Heart right ventricle (tissue), 16 donors: Measurements from ENCODE around the gene DRD1. TPM values are rescaled to one million over a fixed set of nuclear protein-coding genes. Genes with fewer than 3 reads are reported as not detected.
"Not testable (repeated sequence)": the region's sequence is repeated elsewhere in the genome, so short reads cannot be mapped to it uniquely, and the experiment has no call there.

Experiments
- ATAC-seq, 8 donors: fragments of 200-7000 bp; cut with Tn5 transposase; one replicate each; pipeline ENCODE4 v1.9.1; 2020; ENCODE audit warnings: mild to moderate bottlenecking in 8 of 8, moderate library complexity in 8 of 8, moderate number of reproducible peaks in 1 of 8
- DNase-seq, 2 donors: peaks; one replicate each; pipeline ENCODE4 v3.0.0-alpha.2; 2020
- H3K27ac ChIP-seq, 10 donors: fragments of 200-600 bp; sonication (generic) in 2 of 10; one replicate each; pipeline versions ENCODE4 v1.5.0 to v1.8.0; 2020 to 2022; ENCODE audit warnings: mild to moderate bottlenecking in 3 of 10
- H3K27me3 ChIP-seq, 7 donors: fragments of 200-600 bp; one replicate each; pipeline ENCODE4 v1.8.0; 2021 to 2022; ENCODE audit warnings: mild to moderate bottlenecking in 2 of 7
- H3K36me3 ChIP-seq, 9 donors: fragments of 200-600 bp; sonication (generic) in 1 of 9; one replicate each; pipeline versions ENCODE4 v1.5.0 to v1.8.0; 2020 to 2022; ENCODE audit warnings: mild to moderate bottlenecking in 2 of 9
- H3K4me1 ChIP-seq, 9 donors: fragments of 200-600 bp; sonication (generic) in 1 of 9; one replicate each; pipeline versions ENCODE4 v1.5.0 to v1.8.0; 2020 to 2022; ENCODE audit warnings: mild to moderate bottlenecking in 4 of 9
- H3K4me3 ChIP-seq, 10 donors: fragments of 200-600 bp; sonication (generic) in 2 of 10; one replicate each; pipeline versions ENCODE4 v1.5.0 to v1.8.0; 2020 to 2022; ENCODE audit warnings: mild to moderate bottlenecking in 7 of 10, moderate library complexity in 2 of 10
- H3K9me3 ChIP-seq, 11 donors: fragments of 200-600 bp in 10 of 11; sonication (generic) in 2 of 11; one replicate each; pipeline versions ENCODE4 v1.5.0 to v1.8.0; 2013 to 2022; ENCODE audit warnings: mild to moderate bottlenecking in 2 of 11, control low read depth in 1 of 11, moderate library complexity in 1 of 11
- CTCF ChIP-seq, 9 donors: fragments of 200-600 bp; sonication (generic) in 2 of 9; IDR thresholded peaks; one replicate each; pipeline versions ENCODE4 v1.5.0 to v1.8.0; 2021 to 2022; ENCODE audit warnings: antibody characterized with exemption in 9 of 9, mild to moderate bottlenecking in 5 of 9, moderate library complexity in 1 of 9
- WGBS, 2 donors: extraction: QIAGEN DNeasy Blood & Tissue Kit; methylation state at CpG; one replicate each; pipeline ENCODE4 v1.1.7; 2013; ENCODE audit warnings: inconsistent platforms in 1 of 2; 5-methylcytosine and 5-hydroxymethylcytosine counted together
- intact Hi-C, 10 donors: fragments of 100-400 bp; cut with DNase I; formaldehyde crosslinking; loops; one replicate each; pipeline versions ENCODE4 v1.11.1 to v1.14.2; 2022
- polyA plus RNA-seq, 2 donors: library from polyadenylated mRNA; stranded (reverse); fragments of 200-250 nt; gene quantifications; one replicate each; pipeline ENCODE4 v1.2.3, GENCODE V29; 2013
- total RNA-seq, 10 donors: library from RNA; stranded (reverse); fragmentation: NEBNext Ultra II Directional in 3 of 10; extraction: Animal tissue kit (Norgen Biotek cat#: 25700) in 3 of 10; gene quantifications; one replicate each; pipeline versions ENCODE4 v1.2.1 to v1.2.4, GENCODE V29; 2021 to 2023
- donor health status: Arrhythmogenic right ventricular cardiomyopathy.
- donor health status: ischemic (EF 13 %, LVEDD 7.1; RV severe dilation, severe dysfunction).
- donor health status: healthy with polysubstance abuse.
- donor health status: DM: no; HTN: yes; CAD: no.
- donor health status: DM: no; HTN: no; CAD: no.
- donor health status: ischemic (EF 25% LVEDD 6.9; RV normal size, moderate dysfunction).
- donor health status: ischemic (EF 25% LVEDD 5.7; RV mildly dilated, moderate dysfunction).
- donor health status: healthy.
- donor health status: DM: yes; HTN: yes; CAD: no.
- donor health status: Ischemic cardiomyopathy.
- donor health status: ischemic (EF 35%, LVEDD 5.7; RV mildly dilated, moderate dysfunction).
- donor health status: nonischemic (EF 11% LVEDD 7.7; RV severe dilation, severe dysfunction).
- donor health status: DM: yes; HTN: yes; CAD: no.
- donor health status: PGD.
- donor health status: ischemic (EF 29% LVEDD 5.4; RV normal size, mild dysfunction).
- donor health status: nonischemic (EF 23%, LVEDD 6.1; RV moderate dilation, normal function).

Gene DRD1
- total and polyA plus RNA-seq, 12 donors = 0.06 to 0.12 (median 0.09) TPM; not detected in 9

- DNase-seq (no peak), ATAC-seq (no peak)
- TF ChIP-seq CTCF (IDR thresholded peaks at IDR 0.05) = no peak
- Histone ChIP-seq H3K4me3 (no peak overlapping the region), H3K4me1 (no peaks in the 10 kb centered on the region), H3K27ac (no peak overlapping the region), H3K36me3 (no peaks in the 10 kb centered on the region), H3K27me3 (peaks cover 0 to 42% (median 33%) of the 10 kb centered on the region in 7 donors), H3K9me3 (no peaks in the 10 kb centered on the region)
- 58 to 66% methylated on average over 6 of the region's 6 CpGs for WGBS, 2 donors
- intact Hi-C loops = no loop called here
Measured at GRCh38 chr5:175434800-175435199, 9.2 kb downstream of the DRD1 start.

GRCh38 chr5:175427762-175428161 is 16.2 kb downstream of the DRD1 start:
- Histone ChIP-seq H3K9me3 (peaks cover 0 to 16% (median 3%) of the 10 kb centered on the region in 11 donors), H3K4me3 (no peak overlapping the region), H3K36me3 (no peaks in the 10 kb centered on the region), H3K4me1 (no peaks in the 10 kb centered on the region), H3K27ac (no peak overlapping the region), H3K27me3 (peaks cover 0 to 12% (median 1%) of the 10 kb centered on the region in 7 donors)
- WGBS, 2 donors = 75 to 81% methylated on average over 2 of the region's 2 CpGs
- TF ChIP-seq CTCF (IDR thresholded peaks at IDR 0.05) = no peak
- no peak for DNase-seq
- intact Hi-C loops = no loop called here
- ATAC-seq = no peak

GRCh38 chr5:175424594-175424993 is 19.4 kb downstream of the DRD1 start:
- Histone ChIP-seq H3K9me3 (peaks cover 0 to 15% (median 3%) of the 10 kb centered on the region in 11 donors), H3K27me3 (peaks cover 0 to 22% (median 4%) of the 10 kb centered on the region in 7 donors)
- H3K4me3 ChIP-seq, H3K4me1 ChIP-seq, intact Hi-C loops, H3K36me3 ChIP-seq, DNase-seq, ATAC-seq, H3K27ac ChIP-seq: not testable (repeated sequence)

GRCh38 chr5:175422058-175422457 is 21.9 kb downstream of the DRD1 start:
- H3K36me3 ChIP-seq = no peaks in the 10 kb centered on the region
- no peak for DNase-seq
- H3K9me3 ChIP-seq = peaks cover 0 to 3% (median 0%) of the 10 kb centered on the region in 11 donors
- H3K4me3 ChIP-seq = no peak overlapping the region
- H3K27ac ChIP-seq = no peak overlapping the region
- H3K27me3 ChIP-seq = peaks cover 0 to 22% (median 7%) of the 10 kb centered on the region in 7 donors
- WGBS, 2 donors = 77 to 78% methylated on average over 2 of the region's 2 CpGs
- no peak for TF ChIP-seq CTCF (IDR thresholded peaks at IDR 0.05)
- H3K4me1 ChIP-seq = no peaks in the 10 kb centered on the region
- ATAC-seq = no peak
- intact Hi-C loops = no loop called here

GRCh38 chr5:175420383-175420782 is 23.6 kb downstream of the DRD1 start:
- intact Hi-C loops = no loop called here

More at GRCh38 chr5:175420383-175420782, 23.6 kb downstream of the DRD1 start:
- Histone ChIP-seq H3K4me3 (no peak overlapping the region), H3K27me3 (peaks cover 0 to 17% (median 7%) of the 10 kb centered on the region in 7 donors), H3K9me3 (peaks cover 0 to 6% (median 0%) of the 10 kb centered on the region in 11 donors), H3K27ac (no peak overlapping the region), H3K36me3 (no peaks in the 10 kb centered on the region), H3K4me1 (no peaks in the 10 kb centered on the region)
- no peak for DNase-seq
- no peak for TF ChIP-seq CTCF (IDR thresholded peaks at IDR 0.05)
- no peak for ATAC-seq
